NT2/D1 (cell line): ENCODE measurements around the gene SHISA6.

Experiments
- DNase-seq: peaks from one replicate; pipeline ENCODE4 v3.0.0-alpha.2; 2011; ENCODE audit warnings: low read depth, low spot score
- H3K27me3 ChIP-seq: 2 replicates; pipeline ENCODE4 v1.6.0; 2011; ENCODE audit warnings: mild to moderate bottlenecking; ENCODE audit not compliant: insufficient read length, insufficient read depth
- H3K36me3 ChIP-seq: 2 replicates; pipeline ENCODE4 v1.6.1; 2011; ENCODE audit warnings: mild to moderate bottlenecking, low read length, mixed read lengths; ENCODE audit not compliant: insufficient read depth, insufficient read length
- H3K4me1 ChIP-seq: 2 replicates; pipeline ENCODE4 v1.5.1; 2011; ENCODE audit not compliant: insufficient read depth, insufficient read length
- H3K4me3 ChIP-seq: 2 replicates; pipeline ENCODE4 v1.5.1; 2011; ENCODE audit warnings: low read depth; ENCODE audit not compliant: insufficient read length
- H3K9ac ChIP-seq: 2 replicates; pipeline ENCODE4 v1.6.0; 2011; ENCODE audit warnings: low read depth; ENCODE audit not compliant: insufficient read length
- H3K9me3 ChIP-seq: 2 replicates; pipeline ENCODE4 v1.5.1; 2011; ENCODE audit warnings: mild to moderate bottlenecking, low read length; ENCODE audit not compliant: insufficient read depth
- SUZ12 ChIP-seq: IDR thresholded peaks from 2 replicates; pipeline ENCODE4 v1.6.1; 2011; ENCODE audit not compliant: insufficient read length, insufficient read depth; ENCODE audit errors: extremely low read depth
- YY1 ChIP-seq: IDR thresholded peaks from 2 replicates; pipeline ENCODE4 v1.6.1; 2011; ENCODE audit not compliant: insufficient read length, insufficient read depth
- ZNF274 ChIP-seq: IDR thresholded peaks from 2 replicates; pipeline ENCODE4 v1.6.1; 2011; ENCODE audit warnings: mild to moderate bottlenecking, low read depth, low read length

The SHISA6 gene

GRCh38 chr17:11264183-11264871 lies 23.3 kb downstream of the SHISA6 start:
- H3K36me3 ChIP-seq, result peaks cover 5% of the 10 kb centered on the region
- H3K4me1 ChIP-seq, result no peaks in the 10 kb centered on the region
- H3K9ac ChIP-seq, result no peak overlapping the region
- peaks cover 47% of the 10 kb centered on the region for H3K9me3 ChIP-seq
- no peak for TF ChIP-seq SUZ12
- TF ChIP-seq YY1, result no peak
- no peak for TF ChIP-seq ZNF274
- DNase-seq, result no peak
- H3K4me3 ChIP-seq, result no peak overlapping the region
- H3K27me3 ChIP-seq, result no peaks in the 10 kb centered on the region

- no peak overlapping the region for H3K4me3 ChIP-seq
- H3K9me3 ChIP-seq, result peaks cover 27% of the 10 kb centered on the region
- H3K9ac ChIP-seq, result no peak overlapping the region
- TF ChIP-seq ZNF274 (no peak), SUZ12 (no peak), YY1 (no peak)
- no peak for DNase-seq
- peaks cover 5% of the 10 kb centered on the region for H3K36me3 ChIP-seq
- H3K4me1 ChIP-seq, result no peaks in the 10 kb centered on the region
- no peaks in the 10 kb centered on the region for H3K27me3 ChIP-seq
These were observed 27.1 kb downstream of the SHISA6 start for GRCh38 chr17:11267999-11268575.

GRCh38 chr17:11269210-11269609 lies 28.2 kb downstream of the SHISA6 start:
- Histone ChIP-seq H3K9me3 (peaks cover 16% of the 10 kb centered on the region), H3K4me3 (no peak overlapping the region), H3K36me3 (no peaks in the 10 kb centered on the region), H3K9ac (no peak overlapping the region), H3K4me1 (no peaks in the 10 kb centered on the region), H3K27me3 (no peaks in the 10 kb centered on the region)
- no peak for DNase-seq
- no peak for TF ChIP-seq YY1
- no peak for TF ChIP-seq ZNF274
- no peak for TF ChIP-seq SUZ12

GRCh38 chr17:11272191-11272590 lies 31.2 kb downstream of the SHISA6 start:
- no peak for DNase-seq

GRCh38 chr17:11273596-11273995 lies 32.6 kb downstream of the SHISA6 start:
- no peaks in the 10 kb centered on the region for H3K4me1 ChIP-seq
- no peaks in the 10 kb centered on the region for H3K27me3 ChIP-seq
- no peaks in the 10 kb centered on the region for H3K9me3 ChIP-seq
- no peak for DNase-seq
- no peak overlapping the region for H3K4me3 ChIP-seq
- H3K9ac ChIP-seq, result no peak overlapping the region
- H3K36me3 ChIP-seq, result no peaks in the 10 kb centered on the region
- TF ChIP-seq SUZ12 (no peak), YY1 (no peak), ZNF274 (no peak)

More at GRCh38 chr17:11272191-11272590, 31.2 kb downstream of the SHISA6 start:
- no peak for TF ChIP-seq YY1
- TF ChIP-seq ZNF274, result no peak
- no peak for TF ChIP-seq SUZ12
- no peak overlapping the region for H3K4me3 ChIP-seq
- no peak overlapping the region for H3K9ac ChIP-seq
- no peaks in the 10 kb centered on the region for H3K36me3 ChIP-seq
- H3K4me1 ChIP-seq, result no peaks in the 10 kb centered on the region
- H3K9me3 ChIP-seq, result no peaks in the 10 kb centered on the region
- H3K27me3 ChIP-seq, result no peaks in the 10 kb centered on the region

GRCh38 chr17:11274106-11274505 lies 33.1 kb downstream of the SHISA6 start:
- Histone ChIP-seq H3K4me1 (no peaks in the 10 kb centered on the region), H3K4me3 (no peak overlapping the region), H3K36me3 (no peaks in the 10 kb centered on the region), H3K27me3 (no peaks in the 10 kb centered on the region), H3K9ac (no peak overlapping the region), H3K9me3 (no peaks in the 10 kb centered on the region)
- DNase-seq, result no peak
- TF ChIP-seq YY1 (no peak), SUZ12 (no peak), ZNF274 (no peak)

- Histone ChIP-seq H3K9me3 (no peaks in the 10 kb centered on the region), H3K4me3 (no peak overlapping the region), H3K27me3 (no peaks in the 10 kb centered on the region), H3K9ac (no peak overlapping the region), H3K4me1 (no peaks in the 10 kb centered on the region), H3K36me3 (no peaks in the 10 kb centered on the region)
- no peak for DNase-seq
- no peak for TF ChIP-seq ZNF274
These were observed 35.5 kb downstream of the SHISA6 start for GRCh38 chr17:11276486-11276885.
